Progenitor cell of endocrine pancreas (in vitro differentiated cells): ENCODE results near the gene NDN. TPM values are rescaled to one million over a fixed set of nuclear protein-coding genes. Genes with fewer than 3 reads are reported as not detected.

Source experiments
- DNase-seq: peaks from one replicate; pipeline ENCODE4 v3.0.0; 2021; ENCODE audit warnings: low spot score; ENCODE audit not compliant: unreplicated experiment
- H3K27ac Mint-ChIP-seq: 2 replicates; pipeline ENCODE4 v1.8.0; 2021; ENCODE audit warnings: mild to moderate bottlenecking, moderate library complexity, mixed read lengths
- H3K27me3 Mint-ChIP-seq: 2 replicates; pipeline ENCODE4 v1.8.0; 2021; ENCODE audit warnings: mixed read lengths
- H3K36me3 Mint-ChIP-seq: 2 replicates; pipeline ENCODE4 v1.8.0; 2022; ENCODE audit warnings: mixed read lengths; ENCODE audit not compliant: insufficient read depth
- H3K4me1 Mint-ChIP-seq: 2 replicates; pipeline ENCODE4 v1.8.0; 2021; ENCODE audit warnings: low read depth, mixed read lengths
- H3K4me3 Mint-ChIP-seq: 2 replicates; pipeline ENCODE4 v1.8.0; 2021; ENCODE audit warnings: low read depth, mild to moderate bottlenecking, moderate library complexity, mixed read lengths
- H3K9me3 Mint-ChIP-seq: 2 replicates; pipeline ENCODE4 v1.8.0; 2021; ENCODE audit warnings: low read depth, mixed read lengths
- total RNA-seq: library from RNA; stranded (reverse); gene quantifications from 2 replicates; pipeline ENCODE4 v1.2.1, GENCODE V29; 2021
- TF ChIP-seq, protein P1 (sequence below): fragments of 200-600 bp; sonication (generic); IDR thresholded peaks from one replicate; pipeline ENCODE4 v1.5.0; 2021; ENCODE audit warnings: antibody characterized with exemption, mild to moderate bottlenecking; ENCODE audit not compliant: unreplicated experiment

Gene NDN
- total RNA-seq, 1 donor from 2014 or later, result 51.8 TPM

DNA sequence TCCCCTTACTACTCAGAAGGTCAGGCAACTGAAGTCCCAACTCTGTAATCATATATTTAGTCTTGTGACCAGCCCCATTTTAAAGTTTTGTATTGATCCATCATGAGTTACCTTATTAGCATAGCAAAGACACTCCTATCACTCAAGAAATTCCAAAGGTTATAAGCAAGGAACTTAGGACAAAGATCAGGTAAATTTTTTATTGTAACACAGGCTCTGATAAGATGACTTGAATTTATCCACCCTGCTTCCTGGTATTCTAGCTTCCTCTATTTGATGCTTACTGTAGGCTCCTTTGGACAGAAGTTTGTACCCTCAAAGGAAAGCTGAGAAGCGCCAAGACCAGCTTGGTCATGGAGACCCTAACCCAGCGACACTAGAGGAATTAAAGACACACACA is 8.2 kb upstream of the NDN start:
- no peaks in the 10 kb centered on the region for H3K27me3 Mint-ChIP-seq
- DNase-seq, result no peak
- H3K27ac Mint-ChIP-seq, result no peak overlapping the region
- H3K36me3 Mint-ChIP-seq, result no peaks in the 10 kb centered on the region
- no peak overlapping the region for H3K4me3 Mint-ChIP-seq
- TF ChIP-seq, protein P1, sequence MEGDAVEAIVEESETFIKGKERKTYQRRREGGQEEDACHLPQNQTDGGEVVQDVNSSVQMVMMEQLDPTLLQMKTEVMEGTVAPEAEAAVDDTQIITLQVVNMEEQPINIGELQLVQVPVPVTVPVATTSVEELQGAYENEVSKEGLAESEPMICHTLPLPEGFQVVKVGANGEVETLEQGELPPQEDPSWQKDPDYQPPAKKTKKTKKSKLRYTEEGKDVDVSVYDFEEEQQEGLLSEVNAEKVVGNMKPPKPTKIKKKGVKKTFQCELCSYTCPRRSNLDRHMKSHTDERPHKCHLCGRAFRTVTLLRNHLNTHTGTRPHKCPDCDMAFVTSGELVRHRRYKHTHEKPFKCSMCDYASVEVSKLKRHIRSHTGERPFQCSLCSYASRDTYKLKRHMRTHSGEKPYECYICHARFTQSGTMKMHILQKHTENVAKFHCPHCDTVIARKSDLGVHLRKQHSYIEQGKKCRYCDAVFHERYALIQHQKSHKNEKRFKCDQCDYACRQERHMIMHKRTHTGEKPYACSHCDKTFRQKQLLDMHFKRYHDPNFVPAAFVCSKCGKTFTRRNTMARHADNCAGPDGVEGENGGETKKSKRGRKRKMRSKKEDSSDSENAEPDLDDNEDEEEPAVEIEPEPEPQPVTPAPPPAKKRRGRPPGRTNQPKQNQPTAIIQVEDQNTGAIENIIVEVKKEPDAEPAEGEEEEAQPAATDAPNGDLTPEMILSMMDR, result no peak
- peaks cover 20% of the 10 kb centered on the region for H3K9me3 Mint-ChIP-seq
- peaks cover 1% of the 10 kb centered on the region for H3K4me1 Mint-ChIP-seq

DNA sequence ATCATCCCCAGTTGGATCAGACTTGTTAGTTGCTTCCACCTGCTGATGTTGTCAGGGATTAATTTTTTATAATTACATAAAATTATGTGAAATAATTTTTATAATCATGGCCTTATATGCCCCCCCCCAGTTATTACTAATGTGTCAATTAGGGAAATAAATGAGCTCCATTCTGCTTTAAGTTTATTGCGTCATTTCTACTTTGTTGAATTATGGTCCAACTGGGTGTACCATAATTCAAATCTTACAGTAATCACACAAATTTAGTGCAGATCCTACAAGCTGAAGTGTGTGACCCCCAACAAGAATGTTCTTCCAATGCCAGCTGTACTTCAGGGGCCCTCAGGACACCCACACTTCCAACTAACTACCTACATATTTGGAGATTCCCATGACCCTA is 7.5 kb upstream of the NDN start:
- peaks cover 24% of the 10 kb centered on the region for H3K9me3 Mint-ChIP-seq
- no peaks in the 10 kb centered on the region for H3K27me3 Mint-ChIP-seq
- H3K27ac Mint-ChIP-seq, result no peak overlapping the region
- peaks cover 7% of the 10 kb centered on the region for H3K4me1 Mint-ChIP-seq
- TF ChIP-seq, protein P1, result no peak
- H3K36me3 Mint-ChIP-seq, result no peaks in the 10 kb centered on the region
- H3K4me3 Mint-ChIP-seq, result no peak overlapping the region
- DNase-seq, result no peak

DNA sequence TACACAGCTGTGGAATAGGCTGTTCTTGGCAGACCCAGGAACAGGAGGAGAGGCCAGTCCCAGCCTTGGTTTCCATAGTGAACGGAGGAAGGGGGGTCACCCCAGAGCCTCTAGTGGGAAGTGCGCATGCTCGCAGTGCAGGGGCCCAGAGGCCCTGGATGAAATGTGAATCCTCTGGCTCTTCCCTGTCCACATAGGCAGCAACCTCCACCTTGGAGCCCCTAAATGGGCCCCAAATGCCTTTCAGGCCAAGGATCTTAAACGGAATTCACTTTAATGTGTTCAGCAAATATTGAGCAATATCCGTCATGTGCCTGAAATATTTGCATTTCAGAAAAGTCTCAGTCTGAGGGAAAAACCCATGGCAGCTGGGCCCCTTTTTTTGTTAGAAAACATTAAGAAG is 3.3 kb upstream of the NDN start:
- Mint-ChIP-seq H3K4me1 (peaks cover 13% of the 10 kb centered on the region), H3K9me3 (peaks cover 19% of the 10 kb centered on the region), H3K4me3 (no peak overlapping the region), H3K27ac (peak overlapping the region; percentile 14), H3K27me3 (no peaks in the 10 kb centered on the region), H3K36me3 (peaks cover 3% of the 10 kb centered on the region)
- peak; percentile 36 for DNase-seq
- TF ChIP-seq, protein P1, result no peak

DNA sequence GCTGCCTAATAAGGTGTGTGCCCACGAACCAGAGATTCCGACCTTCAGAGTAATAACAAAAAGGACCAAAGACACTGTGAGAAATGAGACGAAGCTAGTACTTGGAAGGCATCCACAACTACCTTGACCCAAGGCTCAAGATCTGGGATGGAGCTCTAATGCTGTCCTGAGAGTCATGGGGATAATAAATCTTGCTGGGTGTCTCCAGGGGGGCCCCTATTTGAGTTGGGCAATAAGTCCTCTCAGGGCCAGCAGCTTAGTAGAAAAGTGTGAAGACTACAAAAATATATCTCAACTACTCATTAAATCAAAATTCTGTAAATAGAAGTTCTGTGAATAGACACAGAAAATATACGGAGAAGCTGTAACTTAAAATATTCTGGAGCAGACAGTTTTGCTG is 2.9 kb upstream of the NDN start:
- Mint-ChIP-seq H3K4me1 (peaks cover 13% of the 10 kb centered on the region), H3K27ac (no peak overlapping the region), H3K9me3 (peaks cover 15% of the 10 kb centered on the region), H3K27me3 (no peaks in the 10 kb centered on the region), H3K4me3 (no peak overlapping the region), H3K36me3 (peaks cover 3% of the 10 kb centered on the region)
- TF ChIP-seq, protein P1, result no peak
- no peak for DNase-seq

DNA sequence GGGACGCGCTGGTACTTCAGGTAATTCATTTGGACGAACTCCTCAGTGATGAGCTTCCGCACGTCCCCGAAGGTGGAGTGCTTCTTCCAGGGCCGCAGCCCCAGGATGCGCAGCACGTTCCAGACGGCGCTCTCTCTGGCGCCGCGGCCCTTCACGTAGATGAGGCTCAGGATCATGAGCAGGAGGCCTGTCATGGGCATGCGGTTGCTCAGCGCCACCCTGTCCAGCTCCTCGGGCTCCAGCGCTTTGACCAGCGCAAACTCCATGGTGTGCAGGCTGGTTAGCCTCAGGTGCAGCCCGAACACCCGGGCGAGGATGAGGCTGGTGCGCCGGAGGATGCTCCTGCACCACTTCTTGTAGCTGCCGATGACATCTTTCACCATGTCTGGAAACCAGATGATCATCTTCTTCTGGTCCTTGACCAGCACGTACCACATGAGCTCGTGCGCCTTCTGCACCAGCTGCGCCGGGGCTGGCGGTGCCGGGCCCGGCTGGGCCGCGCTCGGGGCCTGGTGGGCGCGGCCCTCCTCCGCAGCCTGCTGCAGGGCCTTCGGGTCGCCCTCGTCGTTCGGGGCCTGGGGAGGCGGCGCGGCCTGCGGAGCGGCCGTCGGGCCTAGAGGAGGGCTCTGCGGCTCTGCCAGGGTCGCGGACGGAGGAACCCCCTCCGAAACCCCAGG is 501 bp downstream of the NDN start:
- no peak overlapping the region for H3K27ac Mint-ChIP-seq
- DNase-seq, result peak; percentile 11
- H3K36me3 Mint-ChIP-seq, result peaks cover 3% of the 10 kb centered on the region
- TF ChIP-seq, protein P1, result no peak
- H3K9me3 Mint-ChIP-seq, result peaks cover 11% of the 10 kb centered on the region
- H3K27me3 Mint-ChIP-seq, result no peaks in the 10 kb centered on the region
- H3K4me1 Mint-ChIP-seq, result peaks cover 13% of the 10 kb centered on the region
- H3K4me3 Mint-ChIP-seq, result peak overlapping the region; percentile 76
